NCI-H1694 (cell line): ENCODE measurements around the gene NUP98.
"Not testable (repeated sequence)": the region's sequence is repeated elsewhere in the genome, so short reads cannot be mapped to it uniquely, and the experiment has no call there.

Source experiments
- DNase-seq: peaks from one replicate; lab custom pipeline; 2025; lab: John Stamatoyannopoulos, UW

The NUP98 gene

GRCh38 chr11:3669742-3670183 lies 127.6 kb downstream of the NUP98 start:
- DNase-seq, result no peak

DNA sequence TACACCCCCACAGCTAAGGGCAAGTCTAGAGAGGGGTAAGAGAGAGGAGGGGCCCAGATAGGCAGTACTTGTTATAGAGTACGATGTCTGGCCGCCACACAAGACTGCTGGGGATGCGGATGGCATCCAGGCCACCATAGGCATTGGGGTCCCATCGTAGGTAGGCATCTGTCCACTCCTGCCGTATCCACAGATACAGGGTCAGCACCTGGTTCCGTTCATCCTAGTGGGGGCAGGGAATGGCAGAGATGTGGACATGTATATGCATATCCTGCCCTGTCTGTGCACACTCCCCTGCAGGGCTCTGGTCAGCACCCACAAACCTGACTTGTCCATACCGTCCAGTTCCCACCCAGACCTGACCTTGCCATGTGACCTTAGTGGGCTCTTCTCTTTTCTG lies 128.2 kb downstream of the NUP98 start:
- no peak for DNase-seq

DNA sequence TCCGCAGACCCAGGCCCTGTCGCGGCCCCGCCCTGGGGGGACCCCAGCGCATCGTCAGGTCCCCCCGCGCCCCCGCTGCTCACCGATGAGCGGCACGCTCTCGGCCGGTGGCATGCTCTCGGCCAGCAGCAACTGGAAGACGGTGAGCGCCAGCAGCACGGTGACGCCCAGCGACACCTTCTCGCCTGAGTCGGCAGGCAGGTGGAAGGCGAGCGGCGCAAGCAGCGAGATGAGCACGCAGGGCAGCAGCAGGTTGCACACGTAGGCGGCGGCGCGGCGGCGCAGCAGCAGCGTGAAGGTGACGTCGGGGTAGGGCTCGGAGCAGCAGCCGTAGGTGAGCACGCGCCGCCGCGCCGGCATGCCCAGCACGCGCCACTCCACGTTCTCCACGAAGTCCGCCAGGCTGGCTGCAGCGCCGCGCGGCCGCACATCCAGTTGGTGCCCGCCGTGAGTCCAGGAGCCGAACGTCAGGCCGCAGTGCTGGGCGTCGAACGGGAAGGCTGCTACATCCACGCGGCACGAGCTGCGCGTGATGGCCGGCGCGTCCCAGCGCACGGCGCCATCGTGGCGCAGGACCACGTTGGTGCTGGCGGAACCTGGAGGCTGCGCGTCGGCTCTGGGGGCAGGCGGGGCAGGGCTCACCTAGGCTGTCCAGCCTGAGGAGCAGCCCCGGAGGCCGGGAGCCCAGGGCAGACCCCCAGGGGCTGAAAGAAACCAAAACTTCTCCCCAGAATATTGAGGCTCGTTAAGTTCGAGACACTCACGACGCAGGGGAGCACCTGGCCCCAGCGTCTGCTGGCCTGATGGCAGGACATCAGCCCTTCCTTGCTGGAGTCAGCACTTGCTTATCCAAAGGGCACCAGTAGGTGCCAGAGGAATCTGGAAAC lies 130.0 kb downstream of the NUP98 start:
- no peak for DNase-seq

- DNase-seq, result no peak
These were observed 131.3 kb downstream of the NUP98 start for GRCh38 chr11:3666023-3666530.

- DNase-seq, result no peak
These were observed 131.9 kb downstream of the NUP98 start for GRCh38 chr11:3665336-3666022.

DNA sequence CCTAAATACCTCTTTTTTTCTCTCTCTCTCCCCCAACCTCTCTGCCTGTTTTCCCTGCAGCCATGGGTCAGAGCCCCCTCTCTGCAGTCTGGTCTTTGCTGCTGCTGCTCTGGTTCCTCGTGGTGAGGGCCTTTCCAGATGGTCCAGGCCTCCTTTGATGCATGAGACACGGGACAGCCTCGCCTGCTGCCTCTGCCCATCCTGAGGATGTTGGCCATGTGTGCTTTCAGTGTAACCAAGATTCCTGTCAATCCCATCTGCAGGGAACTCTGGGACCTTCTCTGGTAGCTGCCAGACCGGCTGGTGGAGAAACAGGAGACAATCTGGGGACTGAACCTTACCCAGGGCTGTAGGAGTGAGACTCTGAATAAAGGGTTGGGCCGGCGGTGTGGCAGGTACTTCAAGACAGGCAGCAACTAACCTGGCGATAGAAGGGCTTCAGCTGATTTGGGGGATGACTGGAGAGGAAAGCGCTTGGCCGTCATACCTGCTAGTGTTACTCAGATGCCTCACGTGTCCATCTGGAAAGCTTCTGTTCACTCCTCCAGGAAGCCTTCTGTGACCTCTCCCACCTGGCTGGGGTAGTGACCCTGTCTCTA lies 133.2 kb downstream of the NUP98 start:
- DNase-seq, result no peak

DNA sequence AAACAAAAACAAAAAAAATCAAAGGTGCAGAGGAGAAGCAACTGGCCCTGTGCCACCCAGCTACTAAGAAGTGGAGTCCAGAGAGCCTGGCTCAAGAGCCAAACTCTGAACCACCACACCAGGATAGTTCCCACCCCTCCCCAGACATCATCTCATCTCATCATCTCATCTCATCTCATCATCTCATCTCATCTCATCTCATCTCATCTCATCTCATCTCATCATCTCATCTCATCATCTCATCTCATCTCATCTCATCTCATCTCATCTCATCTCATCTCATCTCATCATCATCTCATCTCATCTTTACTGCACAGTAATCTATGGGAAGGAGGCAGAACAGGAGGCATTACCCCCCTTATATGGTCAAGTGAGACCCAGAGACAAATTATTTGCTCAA lies 134.5 kb downstream of the NUP98 start:
- no peak for DNase-seq

DNA sequence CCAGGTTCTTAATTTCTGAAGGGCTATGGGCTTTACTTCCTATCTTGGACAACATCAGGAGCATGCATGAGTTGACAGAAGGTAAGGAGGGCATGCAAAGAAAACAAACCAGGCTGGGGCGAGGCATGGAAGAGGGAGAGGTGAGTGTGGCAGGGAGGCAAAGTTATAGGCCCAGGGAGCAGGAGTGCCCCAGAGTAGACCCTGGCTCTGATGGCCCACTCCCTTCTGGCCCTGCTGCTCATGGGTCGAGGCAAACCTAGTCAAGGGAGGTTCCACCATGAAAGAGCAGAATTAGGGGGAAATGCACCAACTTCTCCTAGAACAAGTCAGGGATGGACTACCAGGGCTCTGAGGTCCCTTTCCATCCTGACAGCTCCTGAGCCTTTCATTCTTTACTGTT lies 136.4 kb downstream of the NUP98 start:
- no peak for DNase-seq

DNA sequence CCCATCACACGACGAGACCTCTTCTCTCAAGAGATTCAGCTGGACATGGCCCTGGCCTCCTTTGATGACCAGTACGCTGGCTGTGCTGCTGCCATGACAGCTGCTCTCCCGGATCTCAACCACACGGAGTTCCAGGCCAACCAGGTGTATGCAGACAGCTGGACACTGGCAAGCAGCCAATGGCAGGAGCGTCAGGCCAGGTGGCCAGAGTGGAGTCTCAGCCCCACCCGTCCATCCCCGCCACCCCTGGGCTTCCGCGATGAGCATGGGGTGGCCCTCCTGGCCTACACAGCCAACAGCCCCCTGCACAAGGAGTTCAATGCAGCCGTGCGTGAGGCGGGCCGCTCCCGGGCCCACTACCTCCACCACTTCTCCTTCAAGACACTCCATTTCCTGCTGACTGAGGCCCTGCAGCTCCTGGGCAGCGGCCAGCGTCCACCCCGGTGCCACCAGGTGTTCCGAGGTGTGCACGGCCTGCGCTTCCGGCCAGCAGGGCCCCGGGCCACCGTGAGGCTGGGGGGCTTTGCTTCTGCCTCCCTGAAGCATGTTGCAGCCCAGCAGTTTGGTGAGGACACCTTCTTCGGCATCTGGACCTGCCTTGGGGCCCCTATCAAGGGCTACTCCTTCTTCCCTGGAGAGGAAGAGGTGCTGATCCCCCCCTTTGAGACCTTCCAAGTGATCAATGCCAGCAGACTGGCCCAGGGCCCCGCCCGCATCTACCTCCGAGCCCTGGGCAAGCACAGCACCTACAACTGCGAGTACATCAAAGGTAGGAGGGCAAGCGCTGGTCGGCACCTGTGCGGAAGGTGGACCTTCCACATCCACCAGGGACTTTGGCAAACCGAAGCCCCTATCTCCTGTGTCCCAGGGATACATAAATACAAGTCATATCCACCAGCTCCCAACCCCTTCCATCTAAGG lies 137.5 kb downstream of the NUP98 start:
- DNase-seq, result no peak

GRCh38 chr11:3658252-3658651 lies 139.1 kb downstream of the NUP98 start:
- no peak for DNase-seq

- DNase-seq, result not testable (repeated sequence)
These were observed 140.0 kb downstream of the NUP98 start for GRCh38 chr11:3657331-3657730.

GRCh38 chr11:3655547-3655946 lies 141.8 kb downstream of the NUP98 start:
- DNase-seq, result no peak

DNA sequence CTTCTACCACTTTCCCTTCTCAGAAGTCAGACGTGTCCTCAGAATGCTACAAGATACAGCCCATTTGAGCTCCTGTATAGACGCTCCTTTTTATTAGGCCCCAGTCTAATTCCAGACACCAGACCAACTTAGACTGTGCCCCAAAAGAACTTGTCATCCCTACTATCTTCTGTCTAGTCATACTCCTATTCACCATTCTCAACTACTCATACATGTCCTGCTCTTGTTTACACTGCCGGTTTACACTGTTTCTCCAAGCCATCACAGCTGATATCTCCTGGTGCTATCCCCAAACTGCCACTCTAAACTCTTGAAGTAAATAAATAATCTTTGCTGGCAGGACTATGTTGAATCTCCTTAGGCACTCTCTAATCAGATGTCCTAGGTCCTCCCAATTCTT lies 144.8 kb downstream of the NUP98 start:
- DNase-seq, result not testable (repeated sequence)

DNA sequence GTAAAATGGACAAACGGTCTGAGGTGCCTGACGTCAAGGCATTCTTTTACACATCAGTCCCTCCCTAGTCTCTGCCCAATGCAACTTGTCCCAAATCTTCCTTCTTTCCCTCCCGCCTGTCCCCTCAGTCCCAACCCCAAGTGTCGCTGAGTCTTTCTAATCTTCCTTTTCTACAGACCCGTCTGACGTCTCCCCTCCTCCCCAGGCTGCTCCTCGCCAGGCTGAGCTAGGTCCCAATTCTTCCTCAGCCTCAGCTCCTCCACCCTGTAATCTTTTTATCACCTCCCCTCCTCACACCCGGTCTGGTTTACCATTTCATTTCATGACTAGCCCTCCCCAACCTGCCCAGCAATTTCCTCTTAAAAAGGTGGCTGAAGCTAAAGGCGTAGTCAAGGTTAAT lies 148.0 kb downstream of the NUP98 start:
- DNase-seq, result not testable (repeated sequence)

- not testable (repeated sequence) for DNase-seq
These were observed 148.5 kb downstream of the NUP98 start for GRCh38 chr11:3648843-3649242.

DNA sequence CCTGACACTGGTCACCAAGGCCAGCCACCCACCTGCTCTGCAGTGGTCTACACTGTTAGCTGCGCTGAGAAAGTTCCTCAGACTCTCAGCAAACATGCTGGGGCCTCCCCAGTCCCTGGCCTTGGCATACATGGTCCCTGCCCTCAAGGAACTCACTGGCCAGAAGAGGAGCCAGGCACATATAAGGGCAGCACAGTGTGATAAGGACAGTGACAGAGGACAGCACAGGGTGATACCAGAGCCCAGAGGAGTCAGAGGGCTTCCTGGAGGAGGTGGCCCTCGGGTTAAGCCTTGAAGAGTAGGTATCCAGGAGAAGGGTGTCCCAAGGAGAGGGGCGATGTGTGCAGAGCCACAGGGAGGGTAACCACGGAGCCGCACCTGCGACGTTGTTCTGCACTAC lies 151.8 kb downstream of the NUP98 start:
- DNase-seq, result no peak

GRCh38 chr11:3644817-3645235 lies 152.5 kb downstream of the NUP98 start, which contains the start of gene ART1:
ART1 (plus strand) TSS chr11:3645128; CDS start chr11:3659214, 14,086 bp downstream.
- DNase-seq, result no peak

DNA sequence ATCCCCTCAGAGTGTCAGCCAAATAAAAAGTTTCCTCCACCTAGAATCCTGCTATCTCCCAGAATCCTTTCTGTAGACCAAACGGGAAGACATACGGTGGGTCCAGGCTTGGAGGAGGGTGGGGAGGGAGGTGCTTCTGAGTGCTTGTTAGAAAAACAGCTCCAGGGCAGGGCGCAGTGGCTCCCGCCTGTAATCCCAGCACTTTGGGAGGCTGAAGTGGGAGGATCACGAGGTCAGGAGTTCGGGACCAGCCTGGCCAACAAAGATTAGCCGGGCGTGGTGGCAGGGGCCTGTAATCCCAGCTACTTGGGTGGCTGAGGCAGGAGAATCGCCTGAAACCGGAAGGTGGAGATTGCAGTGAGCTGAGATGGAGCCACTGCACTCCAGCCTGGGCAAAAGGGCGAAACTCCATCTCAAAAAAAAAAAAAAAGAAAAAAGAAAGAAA lies 154.2 kb downstream of the NUP98 start:
- DNase-seq, result not testable (repeated sequence)

GRCh38 chr11:3642071-3642951 lies 155.0 kb downstream of the NUP98 start:
- no peak for DNase-seq

GRCh38 chr11:3641701-3642070 lies 155.7 kb downstream of the NUP98 start, which contains the start of gene ART5:
ART5 (minus strand) TSS chr11:3641992; CDS start chr11:3641862, 130 bp downstream.
- no peak for DNase-seq
